HG03565 (cell line): ENCODE data around the gene RPL18.
"Not testable (repeated sequence)": the region's sequence is repeated elsewhere in the genome, so short reads cannot be mapped to it uniquely, and the experiment has no call there.

ENCODE experiments used
- ATAC-seq: cut with Tn5 transposase; IDR thresholded peaks from one replicate; pipeline ENCODE4 v1.9.1; 2021; ENCODE audit warnings: mild to moderate bottlenecking, moderate library complexity; ENCODE audit not compliant: unreplicated experiment

RPL18 gene

GRCh38 chr19:48618916-48619691 is at the start of gene RPL18, which contains the start of gene SPHK2:
TSS of gene RPL18 (minus strand) at chr19:48619178. CDS start at chr19:48619143, 35 bp downstream.
TSS of gene SPHK2 (plus strand) at chr19:48619506. CDS start at chr19:48620515, 1,009 bp downstream.
- ATAC-seq, result peak; percentile 73

GRCh38 chr19:48668761-48669160 is 49.8 kb upstream of the RPL18 start:
- no peak for ATAC-seq

GRCh38 chr19:48668332-48668731 is 49.4 kb upstream of the RPL18 start:
- no peak for ATAC-seq

- ATAC-seq, result no peak
Measured at GRCh38 chr19:48665786-48666185, 46.8 kb upstream of the RPL18 start.

- no peak for ATAC-seq
Measured at GRCh38 chr19:48664476-48664875, 45.5 kb upstream of the RPL18 start.

GRCh38 chr19:48663667-48664066 is 44.7 kb upstream of the RPL18 start:
- ATAC-seq, result no peak

- no peak for ATAC-seq
Measured at GRCh38 chr19:48661711-48662090, 42.7 kb upstream of the RPL18 start.

GRCh38 chr19:48660852-48661710 is 42.1 kb upstream of the RPL18 start:
- ATAC-seq, result peak; percentile 70

GRCh38 chr19:48659768-48660167 is 40.8 kb upstream of the RPL18 start:
- ATAC-seq, result no peak

- ATAC-seq, result no peak
Measured at GRCh38 chr19:48658483-48658882, 39.5 kb upstream of the RPL18 start.

GRCh38 chr19:48657828-48658227 is 38.9 kb upstream of the RPL18 start:
- ATAC-seq, result not testable (repeated sequence)

- no peak for ATAC-seq
Measured at GRCh38 chr19:48656840-48657474, 38.0 kb upstream of the RPL18 start.

- no peak for ATAC-seq
Measured at GRCh38 chr19:48654299-48655059, 35.5 kb upstream of the RPL18 start.

GRCh38 chr19:48651683-48652048 is 32.7 kb upstream of the RPL18 start:
- no peak for ATAC-seq

- no peak for ATAC-seq
Measured at GRCh38 chr19:48650974-48651682, 32.1 kb upstream of the RPL18 start.

- no peak for ATAC-seq
Measured at GRCh38 chr19:48648134-48648533, 29.2 kb upstream of the RPL18 start.

- ATAC-seq, result no peak
Measured at GRCh38 chr19:48646722-48647216, 27.8 kb upstream of the RPL18 start.

GRCh38 chr19:48646001-48646721 is 27.2 kb upstream of the RPL18 start, which contains the start of gene CA11:
TSS of gene CA11 (minus strand) at chr19:48646187. CDS start at chr19:48645632, 555 bp downstream.
- peak; percentile 48 for ATAC-seq

- ATAC-seq, result no peak
Measured at GRCh38 chr19:48645620-48646000, 26.6 kb upstream of the RPL18 start.
